ENCODE measurements around the gene COBL.

Gene COBL

GRCh38 chr7:51069411-51070083 lies 247.1 kb downstream of the COBL start:
- no peaks in the 10 kb centered on the region for H3K9me3 ChIP-seq
- no peaks in the 10 kb centered on the region for H3K27me3 ChIP-seq
- no peak for DNase-seq
- H3K4me3 ChIP-seq = no peak overlapping the region
- peaks cover 0 to 12% (median 0%) of the 10 kb centered on the region in 4 donors for H3K4me1 ChIP-seq
- TF ChIP-seq CTCF (IDR thresholded peaks at IDR 0.05) = no peak
- no peak overlapping the region for H3K27ac ChIP-seq
- no peaks in the 10 kb centered on the region for H3K36me3 ChIP-seq
- intact Hi-C loops (cut with DNase I; ENCODE audit: low total_unique reads) = loop anchor here (5.0 to 10.0 kb wide), 3 partner anchors 285 to 602 kb away; partner anchors contain the start of gene GRB10

GRCh38 chr7:51068401-51068800 lies 248.2 kb downstream of the COBL start:
- Histone ChIP-seq H3K4me3 (no peak overlapping the region), H3K36me3 (no peaks in the 10 kb centered on the region), H3K27me3 (no peaks in the 10 kb centered on the region), H3K27ac (no peak overlapping the region), H3K4me1 (peaks cover 0 to 12% (median 0%) of the 10 kb centered on the region in 4 donors), H3K9me3 (no peaks in the 10 kb centered on the region)
- intact Hi-C loops (cut with DNase I; ENCODE audit: low total_unique reads) = loop anchor here (5.0 kb wide), 1 partner anchor 601 kb away; no protein-coding TSS in a partner anchor
- TF ChIP-seq CTCF (IDR thresholded peaks at IDR 0.05) = no peak
- DNase-seq = no peak

GRCh38 chr7:51067757-51068156 lies 248.9 kb downstream of the COBL start:
- intact Hi-C loops (cut with DNase I; ENCODE audit: low total_unique reads) = loop anchor here (5.0 kb wide), 1 partner anchor 600 kb away; no protein-coding TSS in a partner anchor
- peak in 1 of 2 donors; percentile 72 for DNase-seq
- no peak overlapping the region for H3K27ac ChIP-seq
- no peaks in the 10 kb centered on the region for H3K36me3 ChIP-seq
- peaks cover 0 to 12% (median 0%) of the 10 kb centered on the region in 4 donors for H3K4me1 ChIP-seq
- peak; percentile 64 to 67 for TF ChIP-seq CTCF (IDR thresholded peaks at IDR 0.05)
- H3K4me3 ChIP-seq = no peak overlapping the region
- H3K27me3 ChIP-seq = no peaks in the 10 kb centered on the region
- no peaks in the 10 kb centered on the region for H3K9me3 ChIP-seq

GRCh38 chr7:51067258-51067657 lies 249.4 kb downstream of the COBL start:
- Histone ChIP-seq H3K36me3 (no peaks in the 10 kb centered on the region), H3K4me3 (no peak overlapping the region), H3K27ac (no peak overlapping the region), H3K9me3 (no peaks in the 10 kb centered on the region), H3K27me3 (no peaks in the 10 kb centered on the region), H3K4me1 (peaks cover 0 to 12% (median 0%) of the 10 kb centered on the region in 4 donors)
- TF ChIP-seq CTCF (IDR thresholded peaks at IDR 0.05) = no peak
- intact Hi-C loops (cut with DNase I; ENCODE audit: low total_unique reads) = loop anchor here (5.0 kb wide), 1 partner anchor 600 kb away; no protein-coding TSS in a partner anchor
- DNase-seq = no peak

GRCh38 chr7:51066405-51066882 lies 250.2 kb downstream of the COBL start:
- intact Hi-C loops (cut with DNase I; ENCODE audit: low total_unique reads) = loop anchor here (5.0 kb wide), 1 partner anchor 599 kb away; no protein-coding TSS in a partner anchor
- no peak overlapping the region for H3K4me3 ChIP-seq
- no peaks in the 10 kb centered on the region for H3K36me3 ChIP-seq
- H3K4me1 ChIP-seq = peaks cover 0 to 12% (median 0%) of the 10 kb centered on the region in 4 donors
- H3K27me3 ChIP-seq = no peaks in the 10 kb centered on the region
- no peak overlapping the region for H3K27ac ChIP-seq
- H3K9me3 ChIP-seq = no peaks in the 10 kb centered on the region
- TF ChIP-seq CTCF (IDR thresholded peaks at IDR 0.05) = no peak
- DNase-seq = no peak
